ENCODE measurements around the gene WLS.

Gene WLS

DNA sequence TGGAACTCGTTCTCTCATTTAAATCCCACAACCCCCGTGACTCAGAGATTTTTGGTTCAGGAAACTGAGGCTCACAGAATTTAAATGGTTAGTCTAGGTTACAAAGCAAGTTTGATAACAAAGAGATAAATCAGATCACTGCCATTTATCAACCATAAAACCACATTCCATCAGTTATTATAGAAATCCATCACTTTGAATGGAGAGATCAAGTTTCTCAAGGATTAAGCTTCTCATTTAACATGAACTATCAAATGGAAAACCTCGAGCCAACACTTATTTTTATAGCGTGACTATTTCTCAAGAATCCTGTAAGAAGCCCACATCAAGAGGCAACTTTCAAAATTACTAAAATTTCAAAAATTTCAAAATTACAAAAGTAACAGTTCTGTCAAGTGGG, 11.9 kb downstream of the WLS start:
- no peak overlapping the region for H3K4me3 ChIP-seq (ENCODE audit: insufficient read depth, low read length, poor library complexity, severe bottlenecking)
- no peak for TF ChIP-seq CTCF (IDR thresholded peaks at IDR 0.05; ENCODE audit: insufficient read depth, low read length, poor library complexity, severe bottlenecking)
- no peak for TF ChIP-seq EZH2phosphoT487 (conservative IDR thresholded peaks at IDR 0.05; ENCODE audit: low read length)
- H3K9ac ChIP-seq (ENCODE audit: low read length): no peak overlapping the region
- H3K27me3 ChIP-seq (ENCODE audit: low read length): no peaks in the 10 kb centered on the region
- no peaks in the 10 kb centered on the region for H3K9me2 ChIP-seq (replicated peaks; ENCODE audit: insufficient read depth, low read length)
- no peaks in the 10 kb centered on the region for H3K9me3 ChIP-seq (ENCODE audit: insufficient read depth, low read length)
- no peak overlapping the region for H2AFZ ChIP-seq (ENCODE audit: low read depth, low read length, severe bottlenecking)
- H3F3A ChIP-seq (ENCODE audit: insufficient read depth): no peaks in the 10 kb centered on the region
- H4K20me1 ChIP-seq (ENCODE audit: low read depth, low read length): no peaks in the 10 kb centered on the region
- no peak overlapping the region for H3K4me2 ChIP-seq (ENCODE audit: low read depth, low read length, poor library complexity, severe bottlenecking)
- H3K27ac ChIP-seq (ENCODE audit: low read depth, low read length): no peak overlapping the region
- no peaks in the 10 kb centered on the region for H3K79me2 ChIP-seq (ENCODE audit: insufficient read depth, low read length)
- H3K36me3 ChIP-seq (ENCODE audit: low read length): no peaks in the 10 kb centered on the region

DNA sequence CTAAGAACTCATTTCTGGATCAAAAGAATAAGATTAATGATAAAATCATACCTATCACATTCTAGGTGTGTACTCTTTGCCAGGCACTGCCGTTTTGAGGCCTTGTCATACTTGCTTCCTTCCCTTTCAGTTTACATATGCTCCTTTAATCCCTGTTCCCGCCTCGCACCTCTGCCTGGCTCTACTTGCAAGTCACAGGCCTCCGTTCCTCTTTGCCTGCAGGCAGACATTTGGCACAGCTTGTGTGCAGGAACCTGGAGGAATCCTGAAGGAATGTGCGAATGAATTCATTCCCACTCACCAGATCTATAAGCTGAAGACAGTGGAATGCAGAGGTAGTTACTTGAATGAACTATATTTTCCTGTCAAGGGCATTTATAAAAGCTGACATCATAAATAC, 13.8 kb downstream of the WLS start:
- Histone ChIP-seq H3K9me3 (ENCODE audit: insufficient read depth, low read length) (no peaks in the 10 kb centered on the region), H3K4me2 (ENCODE audit: low read depth, low read length, poor library complexity, severe bottlenecking) (no peak overlapping the region), H3K36me3 (ENCODE audit: low read length) (no peaks in the 10 kb centered on the region), H3F3A (ENCODE audit: insufficient read depth) (no peaks in the 10 kb centered on the region), H2AFZ (ENCODE audit: low read depth, low read length, severe bottlenecking) (no peak overlapping the region), H3K27me3 (ENCODE audit: low read length) (no peaks in the 10 kb centered on the region), H3K4me3 (ENCODE audit: insufficient read depth, low read length, poor library complexity, severe bottlenecking) (no peak overlapping the region), H3K9ac (ENCODE audit: low read length) (no peak overlapping the region), H3K9me2 (replicated peaks; ENCODE audit: insufficient read depth, low read length) (no peaks in the 10 kb centered on the region), H4K20me1 (ENCODE audit: low read depth, low read length) (no peaks in the 10 kb centered on the region), H3K27ac (ENCODE audit: low read depth, low read length) (no peak overlapping the region), H3K79me2 (ENCODE audit: insufficient read depth, low read length) (no peaks in the 10 kb centered on the region)
- TF ChIP-seq EZH2phosphoT487 (conservative IDR thresholded peaks at IDR 0.05; ENCODE audit: low read length): no peak
- no peak for TF ChIP-seq CTCF (IDR thresholded peaks at IDR 0.05; ENCODE audit: insufficient read depth, low read length, poor library complexity, severe bottlenecking)

GRCh38 chr1:68217618-68218017, 14.7 kb downstream of the WLS start:
- Histone ChIP-seq H3K4me2 (ENCODE audit: low read depth, low read length, poor library complexity, severe bottlenecking) (no peak overlapping the region), H3K27ac (ENCODE audit: low read depth, low read length) (no peak overlapping the region), H3K9ac (ENCODE audit: low read length) (no peak overlapping the region), H3K4me3 (ENCODE audit: insufficient read depth, low read length, poor library complexity, severe bottlenecking) (no peak overlapping the region), H3K27me3 (ENCODE audit: low read length) (no peaks in the 10 kb centered on the region), H3K79me2 (ENCODE audit: insufficient read depth, low read length) (no peaks in the 10 kb centered on the region), H2AFZ (ENCODE audit: low read depth, low read length, severe bottlenecking) (no peak overlapping the region), H4K20me1 (ENCODE audit: low read depth, low read length) (no peaks in the 10 kb centered on the region), H3K9me2 (replicated peaks; ENCODE audit: insufficient read depth, low read length) (no peaks in the 10 kb centered on the region), H3K36me3 (ENCODE audit: low read length) (no peaks in the 10 kb centered on the region), H3F3A (ENCODE audit: insufficient read depth) (no peaks in the 10 kb centered on the region), H3K9me3 (ENCODE audit: insufficient read depth, low read length) (no peaks in the 10 kb centered on the region)
- TF ChIP-seq EZH2phosphoT487 (conservative IDR thresholded peaks at IDR 0.05; ENCODE audit: low read length): no peak
- TF ChIP-seq CTCF (IDR thresholded peaks at IDR 0.05; ENCODE audit: insufficient read depth, low read length, poor library complexity, severe bottlenecking): no peak

Data from SU-DHL-6 (cell line).